Urinary bladder (tissue), 4 donors: ENCODE results near the gene PDE7B. TPM values are rescaled to one million over a fixed set of nuclear protein-coding genes. Genes with fewer than 3 reads are reported as not detected.
A peak's percentile ranks its signal among the peaks of the same experiment; 100 is the strongest.

Source experiments
- DNase-seq: peaks from one replicate; pipeline ENCODE4 v3.0.0-alpha.2; 2015; ENCODE audit errors: extremely low spot score
- H3K27ac ChIP-seq: one replicate; pipeline ENCODE4 v1.5.1; 2013; ENCODE audit warnings: low read depth, mild to moderate bottlenecking, moderate library complexity
- H3K36me3 ChIP-seq: one replicate; pipeline ENCODE4 v1.6.1; 2013; ENCODE audit warnings: mild to moderate bottlenecking, moderate library complexity; ENCODE audit not compliant: insufficient read depth
- H3K4me1 ChIP-seq: one replicate; pipeline ENCODE4 v1.6.1; 2013; ENCODE audit warnings: mild to moderate bottlenecking, moderate library complexity; ENCODE audit not compliant: insufficient read depth
- H3K4me3 ChIP-seq: one replicate; pipeline ENCODE4 v1.5.1; 2013; ENCODE audit warnings: low read depth, low read length
- WGBS: extraction: QIAGEN DNeasy Blood & Tissue Kit; methylation state at CpG from one replicate; pipeline ENCODE4 v1.1.7; 2013; 5-methylcytosine and 5-hydroxymethylcytosine counted together
- polyA plus RNA-seq: library from polyadenylated mRNA; stranded (reverse); fragments of 200-250 nt; gene quantifications from one replicate; pipeline ENCODE4 v1.2.3, GENCODE V29; 2013
- total RNA-seq: library from RNA; depleted of rRNA; stranded (reverse); fragments of >200 nt; gene quantifications from one replicate; pipeline ENCODE4 v1.2.3, GENCODE V29; 2014
- donor health status: healthy with polysubstance abuse.
- donor health status: healthy.

The PDE7B gene
- total and polyA plus RNA-seq, 2 donors: 9.3 to 34.2 TPM

DNA sequence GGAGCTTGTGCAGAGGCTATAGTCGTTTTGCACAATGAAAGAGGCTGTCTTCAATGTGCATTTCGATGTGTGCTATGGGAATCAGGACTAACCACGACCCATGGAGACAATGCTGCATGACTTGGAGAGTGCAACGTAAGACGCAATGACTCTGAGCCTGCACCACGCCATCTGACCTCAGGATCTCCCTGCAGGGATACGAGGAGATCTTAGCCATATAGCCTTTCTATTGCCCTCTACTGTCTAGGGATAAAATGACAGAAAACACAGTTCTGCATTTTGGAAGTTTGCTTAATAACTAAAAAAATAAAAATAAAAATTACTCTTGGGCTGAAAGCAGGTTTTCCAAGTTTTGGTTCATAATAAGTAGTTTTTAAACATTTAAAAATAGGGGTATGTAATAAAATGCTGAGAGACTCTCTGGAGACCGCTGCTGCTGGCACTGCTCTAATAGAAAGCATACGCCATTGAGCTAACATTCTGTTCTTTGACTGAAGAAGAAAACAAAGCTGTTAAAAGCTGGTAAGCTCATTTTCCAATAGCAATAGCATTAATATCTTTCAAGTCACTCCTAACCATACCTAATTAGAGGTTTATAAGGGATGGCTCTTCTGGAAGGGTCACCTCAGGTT, 87.2 kb downstream of the PDE7B start:
- Histone ChIP-seq H3K4me1 (peaks cover 2% of the 10 kb centered on the region), H3K36me3 (no peaks in the 10 kb centered on the region), H3K27ac (peak overlapping the region; percentile 65), H3K4me3 (no peak overlapping the region)
- 41% methylated on average over 9 of the region's 9 CpGs for WGBS
- peak; percentile 26 for DNase-seq

DNA sequence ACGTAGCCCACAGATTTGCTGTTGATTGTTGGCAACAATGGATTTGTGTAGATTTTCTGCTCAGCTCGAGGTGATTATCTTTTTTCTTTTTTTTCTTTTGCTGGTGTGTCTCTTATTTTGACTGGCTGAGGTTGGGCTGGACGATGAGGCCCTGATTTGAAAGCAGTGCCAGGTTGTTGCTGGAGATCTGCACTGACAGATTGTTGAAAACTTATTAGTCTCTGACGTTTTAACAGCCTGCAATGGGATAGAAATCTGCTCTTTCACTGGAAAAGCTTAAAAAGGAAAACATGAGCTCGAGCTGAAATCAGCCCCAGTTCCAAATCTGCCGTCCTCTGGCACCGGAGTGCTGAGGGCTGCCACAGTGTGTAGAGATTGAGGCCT, 87.7 kb downstream of the PDE7B start:
- no peak for DNase-seq
- H3K4me1 ChIP-seq: peaks cover 2% of the 10 kb centered on the region

DNA sequence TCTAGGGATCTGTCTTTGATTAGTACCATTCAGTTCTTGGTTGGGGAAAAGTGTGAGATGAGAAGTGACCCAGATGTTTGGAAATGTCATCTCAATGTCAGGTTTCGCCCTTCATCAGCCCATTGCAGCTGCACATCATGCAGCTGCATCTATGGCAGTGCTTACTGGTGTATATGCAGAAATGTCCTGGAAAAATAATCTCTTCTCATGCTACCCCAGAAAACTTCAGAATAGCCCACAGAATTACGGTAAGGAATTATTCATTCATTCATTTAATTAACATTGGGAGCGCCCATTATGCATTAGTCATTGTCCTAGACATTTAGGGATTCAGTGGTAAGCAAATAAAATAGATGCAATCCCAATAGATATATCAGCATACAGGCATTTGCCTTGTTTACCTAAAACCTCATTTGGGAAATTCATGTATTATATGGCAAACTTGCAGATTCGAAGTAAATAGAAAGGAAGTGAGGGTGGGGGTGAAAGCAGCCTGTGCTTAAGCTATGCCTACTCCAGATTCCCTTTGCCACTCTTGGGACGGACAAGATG, 89.2 kb downstream of the PDE7B start:
- DNase-seq: no peak
- peaks cover 1% of the 10 kb centered on the region for H3K4me1 ChIP-seq
- H3K36me3 ChIP-seq: no peaks in the 10 kb centered on the region
- no peak overlapping the region for H3K4me3 ChIP-seq
- H3K27ac ChIP-seq: no peak overlapping the region
- WGBS: 76% methylated on average over 5 of the region's 5 CpGs

More for the DNA sequence above, 87.7 kb downstream of the PDE7B start:
- Histone ChIP-seq H3K27ac (peak overlapping the region; percentile 65), H3K4me3 (no peak overlapping the region), H3K36me3 (no peaks in the 10 kb centered on the region)
- WGBS: 27% methylated on average over 7 of the region's 7 CpGs

DNA sequence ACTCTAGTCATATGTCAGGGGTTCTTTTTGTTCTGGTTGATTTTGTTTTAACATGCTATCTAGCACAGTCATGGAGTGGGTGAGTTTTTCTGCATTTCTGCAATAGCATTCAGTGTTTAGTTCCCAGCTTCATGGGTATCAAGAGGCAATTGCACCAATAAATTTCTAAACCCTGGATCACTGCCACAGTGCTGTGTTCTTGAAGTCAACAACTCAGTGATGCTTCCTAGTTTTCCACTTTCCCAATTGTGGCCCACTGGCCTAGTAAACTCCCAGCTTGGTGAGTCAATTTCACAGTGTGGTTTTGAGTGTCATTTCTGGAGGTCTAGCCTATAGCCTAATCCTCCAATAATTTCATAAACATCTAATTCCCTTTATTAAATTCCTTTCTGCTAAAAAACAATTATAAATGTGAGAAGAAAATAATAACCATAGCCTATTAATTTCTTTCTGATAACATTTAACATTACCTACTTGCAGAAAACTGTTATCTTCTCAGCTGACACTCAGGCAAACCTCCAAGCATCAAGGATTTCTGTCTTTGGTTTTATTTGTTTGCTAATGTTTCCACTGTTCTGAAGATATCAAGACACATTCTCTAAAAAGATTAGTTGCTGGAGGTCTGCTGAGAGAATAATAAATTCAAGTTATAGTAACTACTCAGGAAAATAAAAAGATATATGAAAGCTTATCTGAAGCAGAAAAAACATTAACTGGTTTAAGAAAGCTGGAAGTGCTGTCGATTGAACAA, 89.9 kb downstream of the PDE7B start:
- Histone ChIP-seq H3K27ac (no peak overlapping the region), H3K4me3 (no peak overlapping the region)

DNA sequence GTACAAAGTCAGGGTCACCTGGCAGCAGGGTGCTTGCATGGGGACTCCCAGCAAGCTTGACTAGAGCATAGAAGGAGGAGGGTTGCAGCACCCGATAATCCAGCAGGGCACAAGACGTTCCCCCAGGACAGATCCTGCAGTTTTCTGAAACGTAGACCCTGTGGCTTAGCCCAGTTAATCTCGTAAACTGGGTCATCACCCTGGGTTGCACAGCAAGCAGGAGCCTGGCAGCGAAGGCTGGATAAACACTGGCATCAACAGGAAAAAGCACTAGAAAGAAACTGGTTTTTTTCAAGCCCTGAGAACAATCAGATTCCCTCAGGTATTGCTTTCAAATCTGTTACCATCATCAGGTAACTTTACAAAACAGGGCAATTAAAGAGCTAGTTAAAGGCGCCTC, 92.6 kb downstream of the PDE7B start:
- Histone ChIP-seq H3K36me3 (no peaks in the 10 kb centered on the region), H3K4me3 (no peak overlapping the region), H3K27ac (no peak overlapping the region), H3K4me1 (no peaks in the 10 kb centered on the region)
- DNase-seq: no peak
- WGBS: 86% methylated on average over 6 of the region's 6 CpGs

More for the DNA sequence above, 89.9 kb downstream of the PDE7B start:
- H3K4me1 ChIP-seq: no peaks in the 10 kb centered on the region
- 82% methylated on average over 1 of the region's 1 CpG for WGBS
- no peaks in the 10 kb centered on the region for H3K36me3 ChIP-seq
- no peak for DNase-seq

DNA sequence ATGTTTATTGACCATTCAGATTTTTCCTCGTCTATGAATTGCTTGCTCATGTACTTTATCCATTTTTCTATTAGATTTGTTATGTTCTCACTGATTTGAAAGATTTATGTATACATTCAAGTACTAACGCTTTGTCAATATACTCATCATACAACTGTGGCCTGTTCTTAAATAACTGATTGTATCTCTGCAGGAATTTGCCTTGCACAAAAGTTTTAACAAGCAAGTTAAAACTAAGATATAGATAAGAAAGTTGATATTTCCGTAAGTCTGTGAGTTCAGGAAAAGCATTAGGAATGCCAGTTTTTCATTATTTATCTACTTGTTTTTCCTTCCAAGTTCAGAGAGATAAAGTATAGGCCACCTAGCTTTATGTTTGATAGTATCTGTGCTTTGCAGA, 95.2 kb downstream of the PDE7B start:
- Histone ChIP-seq H3K27ac (no peak overlapping the region), H3K36me3 (no peaks in the 10 kb centered on the region), H3K4me3 (no peak overlapping the region), H3K4me1 (no peaks in the 10 kb centered on the region)
- WGBS: 82% methylated on average over 3 of the region's 3 CpGs
- DNase-seq: no peak

DNA sequence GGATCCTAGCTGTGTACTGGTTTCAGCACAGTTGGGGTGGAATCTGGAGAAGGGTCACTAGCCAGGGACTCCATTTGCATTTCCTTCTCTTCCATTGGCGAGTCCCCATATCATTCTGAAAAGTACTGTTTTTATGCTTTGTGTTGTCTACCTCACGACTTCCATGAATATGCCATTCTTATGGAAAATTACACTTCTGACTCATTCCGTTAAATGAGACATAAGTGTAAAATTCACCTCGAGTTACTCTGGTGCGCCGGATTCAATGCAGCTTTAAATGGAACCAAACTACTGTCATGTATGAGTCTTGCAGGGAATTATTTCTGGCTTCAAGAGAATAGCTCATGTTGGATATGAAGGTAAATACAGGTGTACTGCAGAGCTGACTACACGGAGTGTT, 99.2 kb downstream of the PDE7B start:
- H3K36me3 ChIP-seq: no peaks in the 10 kb centered on the region
- no peak overlapping the region for H3K4me3 ChIP-seq
- H3K4me1 ChIP-seq: no peaks in the 10 kb centered on the region
- H3K27ac ChIP-seq: no peak overlapping the region
- DNase-seq: no peak
- 95% methylated on average over 7 of the region's 7 CpGs for WGBS

DNA sequence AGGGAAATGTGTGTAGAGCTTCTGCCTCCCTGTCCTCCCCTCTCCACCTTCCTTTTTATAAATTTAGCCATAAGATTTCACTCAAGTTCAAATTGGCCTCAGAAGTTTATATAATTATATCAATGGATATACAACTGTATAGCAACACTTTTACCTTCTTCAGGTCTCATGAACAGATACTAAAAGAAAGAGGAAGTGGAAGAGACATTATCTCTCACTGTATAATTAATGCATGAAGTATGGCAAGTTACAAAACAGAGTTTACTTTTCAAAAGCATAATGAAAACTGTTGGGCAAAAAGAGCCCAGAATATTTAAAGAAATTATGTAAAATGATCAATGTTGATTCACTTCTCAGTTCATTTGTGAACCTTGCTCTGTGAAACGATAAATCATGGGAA, 99.7 kb downstream of the PDE7B start:
- 92% methylated on average over 1 of the region's 1 CpG for WGBS
- DNase-seq: no peak
- Histone ChIP-seq H3K36me3 (no peaks in the 10 kb centered on the region), H3K4me3 (no peak overlapping the region), H3K27ac (no peak overlapping the region), H3K4me1 (no peaks in the 10 kb centered on the region)

DNA sequence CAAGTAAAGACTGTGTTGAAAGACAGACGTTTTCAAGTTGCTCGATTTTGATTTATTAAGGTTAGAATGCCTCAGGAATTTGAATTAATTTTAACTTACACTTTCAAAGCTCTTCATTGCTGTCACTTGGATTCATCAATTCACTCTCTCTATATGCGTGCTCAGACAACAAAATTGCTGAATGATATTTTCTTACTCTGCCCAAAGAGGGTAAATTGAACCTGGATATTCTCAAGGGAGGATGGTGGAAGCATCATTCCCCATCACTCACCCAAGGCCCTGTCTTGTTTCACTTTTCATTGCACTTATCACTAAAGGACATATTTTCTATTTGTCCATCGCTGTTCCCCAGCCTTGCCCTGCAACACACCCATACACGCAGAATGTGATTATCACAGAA, 102.3 kb downstream of the PDE7B start:
- DNase-seq: no peak
- WGBS: 91% methylated on average over 5 of the region's 5 CpGs
- Histone ChIP-seq H3K36me3 (no peaks in the 10 kb centered on the region), H3K27ac (no peak overlapping the region), H3K4me1 (no peaks in the 10 kb centered on the region), H3K4me3 (no peak overlapping the region)

DNA sequence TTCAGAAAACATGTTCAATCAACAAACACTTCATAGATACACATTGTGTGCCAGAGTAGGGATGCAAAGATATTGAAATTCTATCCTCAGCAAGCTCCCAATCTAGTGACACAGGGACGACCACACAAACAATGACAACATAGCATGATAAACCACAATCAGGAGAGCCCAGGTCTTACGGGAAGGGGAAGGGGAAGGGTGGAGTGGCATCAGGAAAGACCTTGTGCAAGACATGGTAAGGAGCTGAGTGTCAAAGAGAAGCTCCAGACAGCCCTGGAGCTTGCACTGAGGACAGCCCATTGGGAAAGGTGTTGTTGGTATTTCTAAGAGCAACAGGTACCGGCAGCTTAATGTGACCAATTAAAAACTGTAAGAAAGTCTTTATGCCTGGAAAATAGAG, 103.6 kb downstream of the PDE7B start:
- Histone ChIP-seq H3K4me3 (no peak overlapping the region), H3K36me3 (no peaks in the 10 kb centered on the region), H3K4me1 (no peaks in the 10 kb centered on the region), H3K27ac (no peak overlapping the region)
- no peak for DNase-seq
- WGBS: 69% methylated on average over 3 of the region's 3 CpGs

DNA sequence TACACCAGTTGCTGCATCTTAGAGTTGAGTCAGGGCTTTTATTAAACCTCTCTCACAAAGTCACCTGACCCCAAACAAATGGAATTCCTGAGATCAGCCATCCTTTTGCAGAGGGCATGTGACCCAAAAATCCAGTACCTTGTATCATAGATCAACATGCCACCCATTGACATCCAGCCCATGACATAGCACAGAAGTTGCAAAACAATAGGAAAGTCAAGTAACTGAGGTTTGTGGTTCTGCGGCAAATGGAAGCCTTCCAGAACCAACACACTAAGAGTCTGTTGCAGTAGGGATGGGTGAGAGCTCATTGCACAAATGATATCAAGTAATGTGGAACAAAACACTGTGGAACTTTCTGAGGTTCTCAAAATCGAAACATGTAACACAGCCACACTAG, 111.2 kb downstream of the PDE7B start:
- H3K27ac ChIP-seq: no peak overlapping the region
- H3K4me1 ChIP-seq: no peaks in the 10 kb centered on the region
- H3K36me3 ChIP-seq: no peaks in the 10 kb centered on the region
- 96% methylated on average over 2 of the region's 2 CpGs for WGBS
- no peak for DNase-seq
- no peak overlapping the region for H3K4me3 ChIP-seq

DNA sequence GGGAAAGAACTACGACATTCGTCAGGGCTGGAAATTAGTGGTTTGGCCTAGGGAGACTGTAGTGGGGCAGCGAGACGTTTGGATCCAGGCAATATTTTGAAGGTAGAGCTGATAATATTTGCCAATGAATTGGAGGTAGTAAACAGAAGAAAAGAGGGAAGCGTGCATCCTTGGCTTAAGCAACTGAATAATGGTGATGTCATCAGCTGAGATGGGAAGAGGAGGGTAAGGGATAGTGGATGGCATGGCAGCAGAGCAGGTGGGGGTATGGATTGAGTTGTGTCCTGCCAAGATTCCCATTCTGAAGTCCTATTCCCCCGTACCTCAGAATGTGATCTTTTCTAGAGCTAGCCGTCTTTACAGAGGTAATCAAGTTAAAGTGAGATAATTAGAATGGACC, 119.2 kb downstream of the PDE7B start:
- no peak overlapping the region for H3K4me3 ChIP-seq
- H3K36me3 ChIP-seq: no peaks in the 10 kb centered on the region
- DNase-seq: no peak
- H3K4me1 ChIP-seq: no peaks in the 10 kb centered on the region
- no peak overlapping the region for H3K27ac ChIP-seq
- WGBS: 96% methylated on average over 7 of the region's 7 CpGs

DNA sequence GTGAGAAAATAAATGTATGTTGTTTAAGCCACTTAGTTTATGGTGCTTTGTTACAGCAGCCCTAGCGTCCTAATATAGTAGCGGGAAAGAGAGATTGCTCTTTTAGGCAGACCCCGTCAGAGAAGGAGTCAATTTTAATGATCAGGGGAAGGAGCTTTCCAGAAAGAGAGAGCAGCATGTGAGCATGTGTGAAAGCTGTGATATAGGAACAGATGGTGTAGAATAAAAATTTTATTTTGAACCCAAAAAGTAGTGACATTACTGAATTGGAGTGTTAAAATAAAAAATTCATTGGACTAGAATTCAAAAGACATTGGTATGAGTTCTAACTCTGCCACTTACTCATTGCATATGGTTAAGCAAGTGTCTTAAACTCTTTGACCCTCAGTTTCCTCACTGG, 119.8 kb downstream of the PDE7B start:
- Histone ChIP-seq H3K36me3 (no peaks in the 10 kb centered on the region), H3K27ac (no peak overlapping the region), H3K4me3 (no peak overlapping the region), H3K4me1 (peaks cover 1% of the 10 kb centered on the region)
- WGBS: 97% methylated on average over 3 of the region's 3 CpGs
- no peak for DNase-seq

DNA sequence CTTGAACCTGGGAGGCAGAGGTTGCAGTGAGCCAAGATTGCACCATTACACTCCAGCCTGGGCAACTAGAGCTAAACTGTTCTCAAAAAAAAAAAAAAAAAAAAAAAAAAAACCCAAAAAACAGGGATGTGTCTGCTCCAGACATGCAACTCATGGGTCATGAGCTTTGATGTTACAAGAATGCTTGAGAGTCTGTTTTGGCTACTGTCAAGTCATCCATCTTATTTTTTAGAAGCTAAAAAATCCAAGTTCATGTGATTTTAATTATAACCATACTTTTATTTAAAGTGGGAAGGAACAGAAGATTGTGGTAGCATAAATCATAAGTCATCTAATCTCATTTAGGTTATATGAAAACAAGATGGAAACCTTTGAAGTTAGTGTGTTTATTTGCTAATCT, 120.6 kb downstream of the PDE7B start:
- DNase-seq: no peak
- Histone ChIP-seq H3K4me1 (peaks cover 1% of the 10 kb centered on the region), H3K36me3 (no peaks in the 10 kb centered on the region), H3K4me3 (no peak overlapping the region), H3K27ac (no peak overlapping the region)
